Breast epithelium (tissue), 4 donors: ENCODE measurements around the gene CHSY1. TPM values are rescaled to one million over a fixed set of nuclear protein-coding genes. Genes with fewer than 3 reads are reported as not detected.

Source experiments
- DNase-seq, 2 donors: peaks; one replicate each; pipeline ENCODE4 v3.0.0-alpha.2; 2019; ENCODE audit warnings: low spot score in 2 of 2
- H3K27ac ChIP-seq, 2 donors: fragments of 200-600 bp; sonication (generic) in 1 of 2; one replicate each; pipeline ENCODE4 v1.5.1; 2016 to 2019; ENCODE audit warnings: mild to moderate bottlenecking in 1 of 2
- H3K27me3 ChIP-seq, 2 donors: fragments of 200-600 bp; sonication (generic) in 1 of 2; one replicate each; pipeline versions ENCODE4 v1.5.1 to v1.6.0; 2017 to 2019; ENCODE audit warnings: control low read depth in 1 of 2, mild to moderate bottlenecking in 1 of 2
- H3K36me3 ChIP-seq: fragments of 200-600 bp; one replicate; pipeline ENCODE4 v1.5.1; 2019
- H3K4me1 ChIP-seq, 2 donors: fragments of 200-600 bp; sonication (generic); one replicate each; pipeline ENCODE4 v1.5.1; 2016 to 2019; ENCODE audit warnings: control low read depth in 1 of 2
- H3K4me3 ChIP-seq, 3 donors: fragments of 200-600 bp; sonication (generic); 1 replicate in 2 of 3; 2 replicates in 1 of 3; pipeline ENCODE4 v1.5.1; 2016 to 2019; ENCODE audit warnings: mild to moderate bottlenecking in 3 of 3, moderate library complexity in 2 of 3
- H3K9me3 ChIP-seq, 2 donors: fragments of 200-600 bp; sonication (generic) in 1 of 2; one replicate each; pipeline ENCODE4 v1.5.1; 2016 to 2019; ENCODE audit warnings: control low read depth in 1 of 2
- POLR2A ChIP-seq: fragments of 450-650 bp; IDR thresholded peaks from one replicate; pipeline ENCODE4 v1.6.1; 2016; ENCODE audit warnings: antibody characterized with exemption, mild to moderate bottlenecking, moderate library complexity
- POLR2AphosphoS5 ChIP-seq, 3 donors: sonication (generic); formaldehyde crosslinking; IDR thresholded peaks; one replicate each; pipeline ENCODE4 v1.6.1; 2017; ENCODE audit warnings: antibody characterized with exemption in 3 of 3
- intact Hi-C: fragments of 100-400 bp; cut with DNase I; formaldehyde crosslinking; loops from one replicate; pipeline ENCODE4 v1.15.1; 2023; ENCODE audit warnings: low total_unique reads
- total RNA-seq, 3 donors: library from RNA; depleted of rRNA; stranded (reverse); fragments of >200 nt; gene quantifications; one replicate each; pipeline ENCODE4 v1.1.0, GENCODE V29; 2016
- TF ChIP-seq, protein P1 (sequence below), 3 donors: fragments of 450-650 bp; IDR thresholded peaks; one replicate each; pipeline ENCODE4 v1.5.1; 2016 to 2017; ENCODE audit warnings: antibody characterized with exemption in 3 of 3, mild to moderate bottlenecking in 3 of 3, moderate library complexity in 3 of 3

Gene CHSY1
- total RNA-seq, 3 donors from 2014 or later, result 22.6 to 36.7 (median 33.4) TPM

DNA sequence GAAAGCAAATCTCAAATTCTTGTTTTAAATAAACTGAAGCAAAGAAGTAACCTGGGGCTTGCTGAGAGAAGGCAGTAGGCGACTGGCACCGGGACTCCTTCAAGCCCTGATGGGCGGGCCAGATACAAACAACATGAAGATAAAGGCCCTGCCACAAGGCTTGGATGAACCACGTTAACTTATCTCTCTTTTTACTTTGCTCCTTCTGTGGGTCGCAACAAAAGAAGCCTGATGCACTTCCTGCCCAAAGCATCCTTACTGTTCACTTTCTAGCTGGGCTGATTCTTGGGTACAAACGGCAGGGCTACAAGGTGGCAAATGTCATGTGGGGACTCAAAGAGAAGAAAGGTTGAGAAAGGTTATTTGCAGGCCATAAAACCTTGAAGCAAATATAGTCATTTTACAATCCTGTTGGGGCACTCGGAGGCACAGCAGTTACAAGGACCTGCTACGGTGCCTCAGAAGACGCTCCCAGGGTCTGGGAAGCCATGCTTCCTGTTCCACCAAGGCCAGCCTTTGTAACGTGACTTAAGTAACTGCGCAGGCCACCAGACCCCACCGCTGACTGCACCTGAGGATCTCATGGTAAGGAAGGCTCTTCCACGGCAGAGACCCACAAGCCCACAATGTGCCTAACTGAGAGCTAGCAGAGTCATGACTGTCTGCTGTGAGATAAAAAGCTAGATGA, 71.1 kb downstream of the CHSY1 start:
- TF ChIP-seq POLR2AphosphoS5 (IDR thresholded peaks at IDR 0.05) (no peak), POLR2A (no peak)
- TF ChIP-seq, protein P1, sequence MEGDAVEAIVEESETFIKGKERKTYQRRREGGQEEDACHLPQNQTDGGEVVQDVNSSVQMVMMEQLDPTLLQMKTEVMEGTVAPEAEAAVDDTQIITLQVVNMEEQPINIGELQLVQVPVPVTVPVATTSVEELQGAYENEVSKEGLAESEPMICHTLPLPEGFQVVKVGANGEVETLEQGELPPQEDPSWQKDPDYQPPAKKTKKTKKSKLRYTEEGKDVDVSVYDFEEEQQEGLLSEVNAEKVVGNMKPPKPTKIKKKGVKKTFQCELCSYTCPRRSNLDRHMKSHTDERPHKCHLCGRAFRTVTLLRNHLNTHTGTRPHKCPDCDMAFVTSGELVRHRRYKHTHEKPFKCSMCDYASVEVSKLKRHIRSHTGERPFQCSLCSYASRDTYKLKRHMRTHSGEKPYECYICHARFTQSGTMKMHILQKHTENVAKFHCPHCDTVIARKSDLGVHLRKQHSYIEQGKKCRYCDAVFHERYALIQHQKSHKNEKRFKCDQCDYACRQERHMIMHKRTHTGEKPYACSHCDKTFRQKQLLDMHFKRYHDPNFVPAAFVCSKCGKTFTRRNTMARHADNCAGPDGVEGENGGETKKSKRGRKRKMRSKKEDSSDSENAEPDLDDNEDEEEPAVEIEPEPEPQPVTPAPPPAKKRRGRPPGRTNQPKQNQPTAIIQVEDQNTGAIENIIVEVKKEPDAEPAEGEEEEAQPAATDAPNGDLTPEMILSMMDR (IDR thresholded peaks at IDR 0.05), result no peak
- peak overlapping the region in 1 of 2 donors; percentile 58 for H3K27ac ChIP-seq
- no peaks in the 10 kb centered on the region for H3K27me3 ChIP-seq
- H3K4me3 ChIP-seq, result no peak overlapping the region
- H3K9me3 ChIP-seq, result no peaks in the 10 kb centered on the region
- DNase-seq, result no peak
- intact Hi-C loops, result no loop called here
- peaks cover 10% of the 10 kb centered on the region in 2 donors for H3K4me1 ChIP-seq
- no peaks in the 10 kb centered on the region for H3K36me3 ChIP-seq

- intact Hi-C loops, result no loop called here
- H3K9me3 ChIP-seq, result no peaks in the 10 kb centered on the region
- no peaks in the 10 kb centered on the region for H3K27me3 ChIP-seq
- no peaks in the 10 kb centered on the region for H3K36me3 ChIP-seq
- TF ChIP-seq POLR2A (no peak), POLR2AphosphoS5 (IDR thresholded peaks at IDR 0.05) (no peak)
- TF ChIP-seq, protein P1 (IDR thresholded peaks at IDR 0.05), result no peak
- peaks cover under 1 to 10% of the 10 kb centered on the region in 2 donors for H3K4me1 ChIP-seq
- DNase-seq, result peak in 1 of 2 donors; percentile 80
- H3K27ac ChIP-seq, result peak overlapping the region; percentile 46 to 58
- peak overlapping the region in 1 of 3 donors; percentile 9 for H3K4me3 ChIP-seq
Measured at GRCh38 chr15:101179341-101180153, 72.3 kb downstream of the CHSY1 start.

DNA sequence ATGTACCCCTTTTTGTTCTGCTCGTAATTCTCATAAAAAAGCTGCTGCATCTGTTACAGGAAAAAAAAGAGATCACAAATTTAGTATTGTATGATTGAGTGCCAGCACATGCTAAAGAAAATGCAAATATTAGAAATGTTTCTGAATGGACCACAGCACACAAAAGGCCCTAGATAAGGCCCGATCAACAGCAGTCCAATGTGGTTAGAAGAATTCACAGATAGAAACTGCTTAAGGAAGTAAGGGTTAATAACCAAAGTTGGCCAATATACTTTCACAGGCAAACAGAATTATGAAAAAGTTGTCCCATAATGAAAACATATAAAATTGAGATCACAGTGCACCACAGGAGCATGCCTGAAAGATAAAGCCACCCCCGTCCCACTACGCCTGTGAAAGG, 72.9 kb downstream of the CHSY1 start:
- intact Hi-C loops, result no loop called here

DNA sequence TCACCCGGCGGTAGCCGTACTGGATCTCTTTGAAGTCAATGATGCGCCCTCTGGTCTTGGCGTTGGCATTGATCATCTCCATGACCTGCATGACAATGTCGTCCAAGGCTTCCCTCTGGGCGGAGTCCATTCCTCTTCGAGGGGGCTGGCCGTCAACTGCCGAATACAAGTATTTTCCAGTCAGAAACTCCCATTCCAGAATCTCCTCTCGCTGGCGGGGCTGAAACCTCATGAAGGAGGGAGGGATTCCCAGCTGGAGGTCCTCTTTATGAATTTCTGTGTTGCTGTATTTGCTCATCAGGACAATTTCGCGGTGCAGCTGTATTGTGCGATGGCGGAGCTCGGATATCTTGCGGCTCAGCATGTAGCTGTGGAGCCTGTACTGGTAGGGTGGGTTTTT, 73.4 kb downstream of the CHSY1 start:
- TF ChIP-seq POLR2AphosphoS5 (IDR thresholded peaks at IDR 0.05) (no peak), POLR2A (no peak)
- TF ChIP-seq, protein P1 (IDR thresholded peaks at IDR 0.05), result no peak

More for the DNA sequence above, 72.9 kb downstream of the CHSY1 start:
- Histone ChIP-seq H3K27ac (peak overlapping the region; percentile 28 to 46), H3K4me3 (no peak overlapping the region), H3K27me3 (no peaks in the 10 kb centered on the region), H3K9me3 (no peaks in the 10 kb centered on the region), H3K4me1 (peaks cover 0 to 10% of the 10 kb centered on the region in 2 donors), H3K36me3 (no peaks in the 10 kb centered on the region)
- DNase-seq, result no peak
- TF ChIP-seq POLR2AphosphoS5 (IDR thresholded peaks at IDR 0.05) (no peak), POLR2A (no peak)
- TF ChIP-seq, protein P1 (IDR thresholded peaks at IDR 0.05), result no peak

DNA sequence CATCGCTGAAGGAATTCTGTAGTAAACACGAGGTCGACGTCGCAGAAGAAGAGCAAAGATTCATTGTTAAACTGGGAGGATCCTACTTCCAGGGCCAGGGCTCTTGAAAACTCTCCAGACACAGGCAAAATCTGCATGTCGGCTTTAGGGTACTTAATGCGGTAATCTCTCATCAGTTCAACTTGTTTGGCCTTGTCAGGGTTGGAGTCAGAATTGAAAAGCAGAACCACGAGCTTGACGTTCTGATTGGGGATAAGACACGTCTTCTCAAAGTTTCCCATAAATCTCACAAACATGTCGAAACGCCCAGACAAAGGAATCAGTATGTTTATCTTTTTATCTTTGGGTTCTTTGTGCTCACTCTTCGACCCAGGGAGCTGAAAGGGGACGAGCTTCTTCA, 74.0 kb downstream of the CHSY1 start:
- no peaks in the 10 kb centered on the region for H3K9me3 ChIP-seq
- H3K27me3 ChIP-seq, result no peaks in the 10 kb centered on the region
- no peak for DNase-seq
- intact Hi-C loops, result no loop called here
- peaks cover 0 to 10% of the 10 kb centered on the region in 2 donors for H3K4me1 ChIP-seq
- no peak overlapping the region for H3K4me3 ChIP-seq
- peak overlapping the region; percentile 4 to 8 for H3K27ac ChIP-seq
- TF ChIP-seq POLR2AphosphoS5 (IDR thresholded peaks at IDR 0.05) (no peak), POLR2A (no peak)
- TF ChIP-seq, protein P1 (IDR thresholded peaks at IDR 0.05), result no peak
- H3K36me3 ChIP-seq, result no peaks in the 10 kb centered on the region

More for the DNA sequence above, 73.4 kb downstream of the CHSY1 start:
- no peaks in the 10 kb centered on the region for H3K36me3 ChIP-seq
- H3K9me3 ChIP-seq, result no peaks in the 10 kb centered on the region
- no peaks in the 10 kb centered on the region for H3K27me3 ChIP-seq
- no peak for DNase-seq
- H3K4me3 ChIP-seq, result no peak overlapping the region
- H3K27ac ChIP-seq, result peak overlapping the region in 1 of 2 donors; percentile 4
- peaks cover 0 to 10% of the 10 kb centered on the region in 2 donors for H3K4me1 ChIP-seq
- intact Hi-C loops, result no loop called here
